Stimulated activated CD8-positive, alpha-beta memory T cell treated with anti-CD3 and anti-CD28 coated beads, Interleukin-4, amount 100 ng/mL, for 4 hours (primary cell): ENCODE results near the gene PTPRE.
A peak's percentile ranks its signal among the peaks of the same experiment; 100 is the strongest.

Experiments used
- DNase-seq, 2 donors: peaks; one replicate each; pipeline ENCODE4 v3.0.0-alpha.2; 2020; ENCODE audit warnings: low read depth in 2 of 2, low spot score in 1 of 2

PTPRE gene

GRCh38 chr10:128043259-128044045 lies 136.5 kb downstream of the PTPRE start:
- DNase-seq, result no peak

GRCh38 chr10:128044186-128044585 lies 137.3 kb downstream of the PTPRE start:
- no peak for DNase-seq

GRCh38 chr10:128044961-128045832 lies 138.3 kb downstream of the PTPRE start:
- DNase-seq, result no peak

- no peak for DNase-seq
Observed at GRCh38 chr10:128045833-128046120, 138.9 kb downstream of the PTPRE start.

GRCh38 chr10:128046156-128046952 lies 139.5 kb downstream of the PTPRE start:
- no peak for DNase-seq

- DNase-seq, result no peak
Observed at GRCh38 chr10:128046953-128047290, 140.0 kb downstream of the PTPRE start.

GRCh38 chr10:128047351-128047750 lies 140.4 kb downstream of the PTPRE start:
- peak; percentile 61 to 74 for DNase-seq

- DNase-seq, result no peak
Observed at GRCh38 chr10:128047991-128048818, 141.3 kb downstream of the PTPRE start.

GRCh38 chr10:128048819-128049210 lies 141.9 kb downstream of the PTPRE start:
- DNase-seq, result no peak

- DNase-seq, result no peak
Observed at GRCh38 chr10:128049226-128050120, 142.6 kb downstream of the PTPRE start.

GRCh38 chr10:128050121-128050516 lies 143.2 kb downstream of the PTPRE start:
- no peak for DNase-seq

- no peak for DNase-seq
Observed at GRCh38 chr10:128050936-128051335, 144.0 kb downstream of the PTPRE start.

- no peak for DNase-seq
Observed at GRCh38 chr10:128051548-128051947, 144.6 kb downstream of the PTPRE start.

GRCh38 chr10:128052696-128053095 lies 145.8 kb downstream of the PTPRE start:
- no peak for DNase-seq

- DNase-seq, result no peak
Observed at GRCh38 chr10:128053356-128053755, 146.5 kb downstream of the PTPRE start.

GRCh38 chr10:128054163-128054970 lies 147.5 kb downstream of the PTPRE start:
- no peak for DNase-seq

GRCh38 chr10:128055061-128055868 lies 148.4 kb downstream of the PTPRE start:
- no peak for DNase-seq
